ENCODE results near the gene ANKRD16.

GRCh38 chr10:5887641-5888040 lies 2.1 kb downstream of the ANKRD16 start:
- no peak for TF ChIP-seq EZH2 (IDR thresholded peaks at IDR 0.05)
- TF ChIP-seq CTCF (IDR thresholded peaks at IDR 0.05), result no peak
